H1 (cell line): Measurements from ENCODE around the gene BTBD10. TPM values are rescaled to one million over a fixed set of nuclear protein-coding genes. Genes with fewer than 3 reads are reported as not detected.

Source experiments
- CTCF ChIA-PET: fragments of 300-600 bp; sonication (Branson Sonifier 250); formaldehyde crosslinking; loops from one replicate; lab custom pipeline; 2021; ENCODE audit not compliant: partially characterized antibody; lab: Charles Lee
- POLR2A ChIA-PET: fragments of 300-600 bp; sonication (Branson Sonifier 250); formaldehyde crosslinking; loops from one replicate; lab custom pipeline; 2021; ENCODE audit warnings: inconsistent platforms; ENCODE audit not compliant: partially characterized antibody; lab: Charles Lee
- DNase-seq, 2 experiments: peaks; one replicate each; pipeline versions ENCODE4 v3.0.0 to v3.0.0-alpha.2; 2010 to 2022; ENCODE audit warnings: low spot score in 2 of 2, low read depth in 1 of 2, mixed read lengths in 1 of 2
- FAIRE-seq: peaks from 2 replicates; lab custom pipeline; 2011; peaks lifted over from hg19 to GRCh38; lab: Jason Lieb, UNC
- H2AFZ ChIP-seq: 2 replicates; pipeline ENCODE4 v1.8.1; 2012; ENCODE audit warnings: low read length, inconsistent platforms
- H2AK5ac ChIP-seq: 2 replicates; pipeline ENCODE4 v1.6.1; 2013; ENCODE audit warnings: low read depth, low read length
- H2BK120ac ChIP-seq: replicated peaks from 2 replicates; pipeline ENCODE3; 2013; ENCODE audit warnings: low read depth, low read length, inconsistent platforms
- H2BK12ac ChIP-seq: 2 replicates; pipeline ENCODE4 v1.6.1; 2013; ENCODE audit warnings: low read depth, low read length
- H2BK15ac ChIP-seq: 2 replicates; pipeline ENCODE4 v1.6.1; 2013; ENCODE audit warnings: low read length
- H2BK20ac ChIP-seq: 2 replicates; pipeline ENCODE4 v1.6.1; 2013; ENCODE audit warnings: low read length
- H2BK5ac ChIP-seq: 2 replicates; pipeline ENCODE4 v1.6.1; 2013; ENCODE audit warnings: low read depth, low read length
- H3K14ac ChIP-seq: 2 replicates; pipeline ENCODE4 v1.6.1; 2013; ENCODE audit warnings: inconsistent platforms; ENCODE audit not compliant: insufficient read length
- H3K18ac ChIP-seq: 2 replicates; pipeline ENCODE4 v1.6.1; 2013; ENCODE audit warnings: low read length; ENCODE audit errors: extremely low read depth
- H3K23ac ChIP-seq: 2 replicates; pipeline ENCODE4 v1.6.1; 2013; ENCODE audit warnings: inconsistent platforms; ENCODE audit not compliant: insufficient read length
- H3K23me2 ChIP-seq: 2 replicates; pipeline ENCODE4 v1.6.1; 2013; ENCODE audit warnings: low read depth, low read length
- H3K27ac ChIP-seq: 2 replicates; pipeline ENCODE4 v1.6.1; 2011; ENCODE audit warnings: low read depth, low read length, inconsistent platforms
- H3K27me3 ChIP-seq, 4 experiments: replicated peaks in 1 of 4; 1 replicate in 1 of 4; 2 replicates in 3 of 4; pipeline versions ENCODE4 v1.6.1 to v1.8.1; 2011 to 2013; ENCODE audit warnings: low read length in 3 of 4, mild to moderate bottlenecking in 3 of 4, inconsistent platforms in 2 of 4, mixed read lengths in 2 of 4, moderate library complexity in 1 of 4; ENCODE audit not compliant: control insufficient read depth in 3 of 4, insufficient read depth in 3 of 4; ENCODE audit errors: extremely low read depth in 1 of 4
- H3K36me3 ChIP-seq, 4 experiments: 2 replicates each; pipeline versions ENCODE4 v1.6.1 to v1.8.1; 2011 to 2013; ENCODE audit warnings: mild to moderate bottlenecking in 4 of 4, low read length in 3 of 4, moderate library complexity in 2 of 4, control low read depth in 1 of 4, inconsistent platforms in 1 of 4; ENCODE audit not compliant: insufficient read depth in 4 of 4, control insufficient read depth in 2 of 4
- H3K4ac ChIP-seq: replicated peaks from 2 replicates; pipeline ENCODE3; 2013; ENCODE audit warnings: low read length, low read depth, mixed read lengths, inconsistent platforms; ENCODE audit not compliant: insufficient read length
- H3K4me1 ChIP-seq, 4 experiments: replicated peaks in 1 of 4; 1 replicate in 1 of 4; 2 replicates in 3 of 4; pipeline versions ENCODE4 v1.6.1 to v1.8.1; 2011 to 2013; ENCODE audit warnings: low read length in 3 of 4, inconsistent platforms in 2 of 4, mixed read lengths in 1 of 4; ENCODE audit not compliant: insufficient read depth in 4 of 4, control insufficient read depth in 3 of 4
- H3K4me2 ChIP-seq, 2 experiments: 2 replicates each; pipeline versions ENCODE4 v1.6.1 to v1.8.1; 2011 to 2013; ENCODE audit warnings: low read depth in 2 of 2, low read length in 2 of 2, control low read depth in 1 of 2, inconsistent platforms in 1 of 2, mild to moderate bottlenecking in 1 of 2; ENCODE audit not compliant: insufficient read depth in 1 of 2
- H3K4me3 ChIP-seq, 4 experiments: fragments of 200-600, 300-600 bp in 1 of 4; sonication (generic), shearing (Covaris generic), sonication (Bioruptor Twin) in 1 of 4; 2 replicates each; pipeline versions ENCODE4 v1.5.1 to v1.8.1; 2011 to 2016; ENCODE audit warnings: low read length in 4 of 4, low read depth in 3 of 4, control low read depth in 2 of 4, inconsistent platforms in 2 of 4, mild to moderate bottlenecking in 2 of 4, mixed read lengths in 1 of 4, moderate library complexity in 1 of 4; ENCODE audit not compliant: insufficient read depth in 2 of 4; ENCODE audit errors: extremely low read depth in 1 of 4
- H3K56ac ChIP-seq: replicated peaks from 2 replicates; pipeline ENCODE3; 2013; ENCODE audit warnings: low read depth, mild to moderate bottlenecking, mixed read lengths, low read length, inconsistent platforms; ENCODE audit not compliant: insufficient read length
- H3K79me1 ChIP-seq: 2 replicates; pipeline ENCODE4 v1.6.1; 2013; ENCODE audit warnings: low read depth, low read length, control low read depth
- H3K79me2 ChIP-seq, 2 experiments: 2 replicates each; pipeline versions ENCODE4 v1.6.1 to v1.8.1; 2012 to 2013; ENCODE audit warnings: low read length in 2 of 2, mild to moderate bottlenecking in 2 of 2, inconsistent platforms in 1 of 2; ENCODE audit not compliant: insufficient read depth in 2 of 2, control insufficient read depth in 1 of 2
- H3K9ac ChIP-seq, 4 experiments: replicated peaks in 1 of 4; 1 replicate in 1 of 4; 2 replicates in 3 of 4; pipeline versions ENCODE4 v1.6.1 to v1.8.1; 2011 to 2013; ENCODE audit warnings: low read depth in 3 of 4, low read length in 3 of 4, control low read depth in 2 of 4, mild to moderate bottlenecking in 2 of 4, moderate library complexity in 2 of 4, inconsistent platforms in 1 of 4; ENCODE audit errors: extremely low read depth in 1 of 4
- H3K9me3 ChIP-seq, 2 experiments: 2 replicates each; pipeline versions ENCODE4 v1.6.1 to v1.8.1; 2012 to 2013; ENCODE audit warnings: mild to moderate bottlenecking in 2 of 2, moderate library complexity in 2 of 2, control low read depth in 1 of 2, inconsistent platforms in 1 of 2, low read depth in 1 of 2, low read length in 1 of 2, mixed read lengths in 1 of 2; ENCODE audit not compliant: insufficient read depth in 2 of 2
- H4K20me1 ChIP-seq, 2 experiments: replicated peaks in 1 of 2; 2 replicates each; pipeline versions ENCODE3 to v1.8.1; 2011 to 2013; ENCODE audit warnings: inconsistent platforms in 2 of 2, low read length in 2 of 2, mild to moderate bottlenecking in 1 of 2; ENCODE audit not compliant: insufficient read depth in 2 of 2, control insufficient read depth in 1 of 2
- H4K5ac ChIP-seq: 2 replicates; pipeline ENCODE4 v1.6.1; 2013; ENCODE audit warnings: low read length, low read depth, mixed read lengths, inconsistent platforms; ENCODE audit not compliant: insufficient read length
- H4K8ac ChIP-seq: 2 replicates; pipeline ENCODE4 v1.8.0; 2013; ENCODE audit warnings: mild to moderate bottlenecking, moderate library complexity, low read length, inconsistent platforms; ENCODE audit not compliant: insufficient read depth; ENCODE audit errors: extremely low read depth
- H4K91ac ChIP-seq: replicated peaks from 2 replicates; pipeline ENCODE3; 2013; ENCODE audit warnings: low read length, mixed read lengths, inconsistent platforms; ENCODE audit not compliant: insufficient read length
- CHD2 ChIP-seq: IDR thresholded peaks from 2 replicates; pipeline ENCODE4 v1.6.1; 2012; ENCODE audit warnings: low read length, improper control_type of control experiment
- EP300 ChIP-seq, 2 experiments: IDR thresholded peaks; 1 replicate in 1 of 2; 2 replicates in 1 of 2; pipeline ENCODE4 v1.6.1; 2011 to 2012; ENCODE audit warnings: low read depth in 2 of 2, low read length in 2 of 2, mild to moderate bottlenecking in 2 of 2, borderline replicate concordance in 1 of 2, inconsistent platforms in 1 of 2, moderate library complexity in 1 of 2
- GTF2F1 ChIP-seq: IDR thresholded peaks from 2 replicates; pipeline ENCODE4 v1.6.1; 2012; ENCODE audit warnings: low read depth, low read length, improper control_type of control experiment, borderline replicate concordance
- JUN ChIP-seq: IDR thresholded peaks from 2 replicates; pipeline ENCODE4 v1.6.1; 2011; ENCODE audit warnings: low read depth, mild to moderate bottlenecking, improper control_type of control experiment, low read length
- JUND ChIP-seq: IDR thresholded peaks from 2 replicates; pipeline ENCODE4 v1.6.1; 2011; ENCODE audit warnings: mild to moderate bottlenecking, improper control_type of control experiment, low read length
- SIRT6 ChIP-seq: IDR thresholded peaks from one replicate; pipeline ENCODE4 v1.7.1; 2012; ENCODE audit warnings: low read length, inconsistent platforms
- SIX5 ChIP-seq: IDR thresholded peaks from 2 replicates; pipeline ENCODE4 v1.6.1; 2011; ENCODE audit warnings: mild to moderate bottlenecking, low read depth, low read length
- SP1 ChIP-seq: IDR thresholded peaks from 2 replicates; pipeline ENCODE4 v1.6.1; 2011; ENCODE audit warnings: low read depth, low read length
- SP2 ChIP-seq: IDR thresholded peaks from 2 replicates; pipeline ENCODE4 v1.6.1; 2012; ENCODE audit warnings: mild to moderate bottlenecking, low read length, inconsistent platforms
- ZNF274 ChIP-seq: IDR thresholded peaks from 2 replicates; pipeline ENCODE4 v1.7.0; 2012; ENCODE audit warnings: low read length, borderline replicate concordance; ENCODE audit errors: extremely low read depth
- WGBS, 2 experiments: shearing (Covaris generic) in 1 of 2; methylation state at CpG; one replicate each; pipeline versions ENCODE4 v1.1.6 to v1.1.7; 2013 to 2015; ENCODE audit warnings: low lambda C conversion rate in 2 of 2, mixed read lengths in 2 of 2, inconsistent platforms in 1 of 2, low coverage in 1 of 2, missing lambda C conversion rate in 1 of 2; ENCODE audit not compliant: insufficient replicate concordance in 2 of 2, insufficient coverage in 1 of 2, insufficient read length in 1 of 2; ENCODE audit errors: extremely low coverage in 1 of 2, missing lambda C conversion rate in 1 of 2; 5-methylcytosine and 5-hydroxymethylcytosine counted together
- polyA plus RNA-seq, 7 experiments: library from polyadenylated mRNA; depleted of rRNA in 3 of 7; stranded (reverse) in 5 of 7; unstranded in 2 of 7; fragments of >200 nt in 5 of 7; fragments of 200-250 nt in 2 of 7; gene quantifications; 1 replicate in 5 of 7; 2 replicates in 1 of 7; 4 replicates in 1 of 7; pipeline versions ENCODE4 v1.2.1 to v1.2.3, GENCODE V29; 2011 to 2013; ENCODE audit warnings: missing spikeins in 2 of 7, mixed read lengths in 2 of 7
- total RNA-seq: library from RNA; stranded (reverse); fragmentation: NEBNext Ultra II Directional; extraction: Animal tissue kit (Norgen Biotek cat#: 25700); gene quantifications from 2 replicates; pipeline ENCODE4 v1.2.1, GENCODE V29; 2021
- TF ChIP-seq, protein P1 (sequence below): IDR thresholded peaks from 2 replicates; pipeline ENCODE4 v1.6.1; 2012; ENCODE audit warnings: low read length, inconsistent platforms
- TF ChIP-seq, protein P2 (sequence below): IDR thresholded peaks from 2 replicates; pipeline ENCODE4 v1.6.1; 2011; ENCODE audit warnings: low read length, improper control_type of control experiment

BTBD10 gene
- total and polyA plus RNA-seq, 2 of the 8 experiments (the other 6 are each of a cell fraction or from before 2014, with no cell fraction given), result 13.8 to 22.2 TPM

DNA sequence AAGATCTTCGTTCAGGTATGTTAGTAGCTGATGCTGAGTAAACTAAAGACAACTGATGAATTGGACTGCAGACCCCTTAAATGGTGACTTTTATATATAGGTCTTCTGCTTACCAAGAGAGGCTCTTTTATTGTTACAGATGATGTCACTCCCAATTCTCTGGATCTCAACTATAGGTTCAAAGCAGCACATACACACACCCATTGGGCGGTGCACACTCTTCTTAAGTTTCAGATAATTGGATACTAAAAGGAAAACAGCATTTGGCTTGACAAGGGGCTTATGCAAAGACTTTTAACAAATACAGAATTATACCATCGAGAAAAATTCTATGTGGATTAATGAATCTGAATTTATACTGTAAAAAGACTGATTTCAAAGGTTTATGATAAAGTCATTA is 32.9 kb upstream of the BTBD10 start, which contains the start of gene PTH:
Gene PTH (minus strand): TSS at position 69 of the 400 bp plus-strand sequence. CDS start 3,142 bp downstream, outside the sequence.
- Histone ChIP-seq H3K4me2 (no peak within 1 kb of the TSS), H3K23ac (no peak within 1 kb of the TSS), H2AFZ (no peak within 1 kb of the TSS), H2BK120ac (no peak within 1 kb of the TSS), H3K36me3 (no peaks in the 10 kb centered on the region), H3K56ac (no peak within 1 kb of the TSS), H2BK12ac (no peak within 1 kb of the TSS), H3K27ac (no peak within 1 kb of the TSS), H3K4me1 (no peaks in the 10 kb centered on the region), H3K9me3 (no peaks in the 10 kb centered on the region), H4K5ac (no peak within 1 kb of the TSS), H4K20me1 (no peaks in the 10 kb centered on the region), H3K79me1 (no peaks in the 10 kb centered on the region), H4K91ac (no peak within 1 kb of the TSS), H4K8ac (no peak within 1 kb of the TSS), H2BK15ac (no peak within 1 kb of the TSS), H2BK20ac (no peak within 1 kb of the TSS), H3K14ac (no peak within 1 kb of the TSS), H2AK5ac (no peak within 1 kb of the TSS), H3K4ac (no peak within 1 kb of the TSS), H3K18ac (no peak within 1 kb of the TSS), H3K27me3 (no peaks in the 10 kb centered on the region), H3K4me3 (no peak within 1 kb of the TSS), H3K79me2 (no peaks in the 10 kb centered on the region), H3K23me2 (no peaks in the 10 kb centered on the region), H2BK5ac (no peak within 1 kb of the TSS), H3K9ac (no peak within 1 kb of the TSS)
- DNase-seq (no peak), FAIRE-seq (no peak)
- 91% methylated on average over 3 of the region's 3 CpGs; no CpG with 5 or more reads in 1 of the 2 experiments for WGBS, 2 experiments
- ChIA-PET POLR2A (no interaction called here), CTCF (no interaction called here)
- no peak for TF ChIP-seq JUN
- TF ChIP-seq GTF2F1, result no peak
- TF ChIP-seq CHD2, result no peak
- TF ChIP-seq, protein P1, sequence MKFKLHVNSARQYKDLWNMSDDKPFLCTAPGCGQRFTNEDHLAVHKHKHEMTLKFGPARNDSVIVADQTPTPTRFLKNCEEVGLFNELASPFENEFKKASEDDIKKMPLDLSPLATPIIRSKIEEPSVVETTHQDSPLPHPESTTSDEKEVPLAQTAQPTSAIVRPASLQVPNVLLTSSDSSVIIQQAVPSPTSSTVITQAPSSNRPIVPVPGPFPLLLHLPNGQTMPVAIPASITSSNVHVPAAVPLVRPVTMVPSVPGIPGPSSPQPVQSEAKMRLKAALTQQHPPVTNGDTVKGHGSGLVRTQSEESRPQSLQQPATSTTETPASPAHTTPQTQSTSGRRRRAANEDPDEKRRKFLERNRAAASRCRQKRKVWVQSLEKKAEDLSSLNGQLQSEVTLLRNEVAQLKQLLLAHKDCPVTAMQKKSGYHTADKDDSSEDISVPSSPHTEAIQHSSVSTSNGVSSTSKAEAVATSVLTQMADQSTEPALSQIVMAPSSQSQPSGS, result no peak
- TF ChIP-seq SIX5, result no peak
- TF ChIP-seq, protein P2, sequence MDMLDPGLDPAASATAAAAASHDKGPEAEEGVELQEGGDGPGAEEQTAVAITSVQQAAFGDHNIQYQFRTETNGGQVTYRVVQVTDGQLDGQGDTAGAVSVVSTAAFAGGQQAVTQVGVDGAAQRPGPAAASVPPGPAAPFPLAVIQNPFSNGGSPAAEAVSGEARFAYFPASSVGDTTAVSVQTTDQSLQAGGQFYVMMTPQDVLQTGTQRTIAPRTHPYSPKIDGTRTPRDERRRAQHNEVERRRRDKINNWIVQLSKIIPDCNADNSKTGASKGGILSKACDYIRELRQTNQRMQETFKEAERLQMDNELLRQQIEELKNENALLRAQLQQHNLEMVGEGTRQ, result no peak
- TF ChIP-seq SIRT6, result no peak
- TF ChIP-seq JUND, result no peak
- TF ChIP-seq SP2, result no peak
- TF ChIP-seq ZNF274, result no peak
- no peak for TF ChIP-seq SP1
- TF ChIP-seq EP300 (IDR thresholded peaks at IDR 0.05; ENCODE audit: borderline replicate concordance in 1 of 2, low read depth in 2 of 2, low read length in 2 of 2), result no peak
